Endothelial cell of coronary artery (primary cell): ENCODE results near the gene FASTKD1. TPM values are rescaled to one million over a fixed set of nuclear protein-coding genes. Genes with fewer than 3 reads are reported as not detected.

ENCODE experiments used
- total RNA-seq: library from RNA; depleted of rRNA; stranded (reverse); fragments of >200 nt; gene quantifications from 2 replicates; pipeline ENCODE4 v1.2.3, GENCODE V29; 2014

FASTKD1 gene
- total RNA-seq = 19.3 and 23.1 TPM in 2 replicates

GRCh38 chr2:169573160-169573973 lies at the start of gene FASTKD1:
TSS of gene FASTKD1 (minus strand) at chr2:169573865. CDS start at chr2:169572029, 1,836 bp downstream.

GRCh38 chr2:169584005-169584877 lies 10.6 kb upstream of the FASTKD1 start, which contains the start of gene PPIG:
TSS of gene PPIG (plus strand) at chr2:169584351. CDS start at chr2:169604042, 19,691 bp downstream.

GRCh38 chr2:169509298-169509885 lies 64.3 kb downstream of the FASTKD1 start, which contains the start of gene KLHL41:
TSS of gene KLHL41 (plus strand) at chr2:169509702. CDS start at chr2:169509779, 77 bp downstream.

Other genes starting within 250 kb of the FASTKD1 start
- under 0.01 TPM in 1 of 2 replicates, not detected in the other for gene LRP2, start 211.3 kb downstream of the FASTKD1 start, total RNA-seq
- gene BBS5, start 94.4 kb downstream of the FASTKD1 start, total RNA-seq = 2.2 and 3.9 TPM in 2 replicates
- gene KLHL41, start 64.2 kb downstream of the FASTKD1 start, total RNA-seq = 0.09 and 0.19 TPM in 2 replicates
- 20.9 and 22.8 TPM in 2 replicates for gene PPIG, start 10.5 kb upstream of the FASTKD1 start, total RNA-seq
- not detected in 2 replicates for gene CFAP210, start 120.5 kb upstream of the FASTKD1 start, total RNA-seq
- 1.4 and 2.3 TPM in 2 replicates for gene PHOSPHO2, start 120.6 kb upstream of the FASTKD1 start, total RNA-seq
- 10.4 and 12.1 TPM in 2 replicates for gene KLHL23, start 160.0 kb upstream of the FASTKD1 start, total RNA-seq
- gene SSB, start 225.0 kb upstream of the FASTKD1 start, total RNA-seq = 100 and 112 TPM in 2 replicates